Diencephalon (tissue), 1 donor: ENCODE measurements around the gene TCP10L. TPM values are rescaled to one million over a fixed set of nuclear protein-coding genes. Genes with fewer than 3 reads are reported as not detected.

Experiments used
- small RNA-seq: library from RNA; depleted of rRNA; stranded (forward); fragments of <200 nt; gene quantifications from one replicate; pipeline ENCODE3, GENCODE V24; 2014
- total RNA-seq: library from RNA; depleted of rRNA; stranded (reverse); fragments of >200 nt; gene quantifications from one replicate; pipeline ENCODE4 v1.2.3, GENCODE V29; 2014

Gene TCP10L, protein sequence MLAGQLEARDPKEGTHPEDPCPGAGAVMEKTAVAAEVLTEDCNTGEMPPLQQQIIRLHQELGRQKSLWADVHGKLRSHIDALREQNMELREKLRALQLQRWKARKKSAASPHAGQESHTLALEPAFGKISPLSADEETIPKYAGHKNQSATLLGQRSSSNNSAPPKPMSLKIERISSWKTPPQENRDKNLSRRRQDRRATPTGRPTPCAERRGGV
- total RNA-seq: 2.8 TPM

DNA sequence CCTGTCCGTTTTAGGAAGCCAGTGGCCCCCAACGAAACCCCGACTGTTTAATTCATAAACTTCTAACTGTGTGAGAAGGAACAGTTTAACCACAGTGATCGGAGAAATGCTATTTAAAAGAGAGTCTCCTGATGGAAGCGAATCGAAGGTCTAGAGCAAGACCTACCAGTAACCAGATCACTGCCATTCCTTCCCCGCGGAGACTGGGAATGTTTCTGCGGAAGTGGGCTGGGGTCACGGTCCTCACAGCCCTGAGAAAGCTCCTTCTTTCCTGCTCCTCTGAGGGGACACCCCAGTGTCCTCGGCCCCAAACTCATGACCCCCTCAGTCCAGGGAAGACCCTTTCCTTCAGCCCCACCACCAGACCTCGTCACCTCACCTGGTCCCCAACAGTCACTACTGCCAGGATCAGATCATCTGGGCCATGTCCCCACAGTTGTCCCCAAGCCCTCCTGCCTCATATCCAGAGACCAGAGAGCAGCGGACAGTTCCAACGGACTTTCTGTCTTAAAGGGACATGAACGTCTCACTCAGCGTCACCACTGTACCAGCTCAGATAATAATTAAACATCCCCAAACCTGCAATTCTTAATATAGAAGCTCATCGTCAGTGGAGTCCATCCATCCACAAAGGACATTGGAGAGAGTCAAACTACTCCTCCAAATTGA lies at the start of gene TCP10L:
Gene TCP10L (minus strand): TSS at position 482 of the 669 bp plus-strand sequence. CDS start 1,219 bp downstream, outside the sequence.

DNA sequence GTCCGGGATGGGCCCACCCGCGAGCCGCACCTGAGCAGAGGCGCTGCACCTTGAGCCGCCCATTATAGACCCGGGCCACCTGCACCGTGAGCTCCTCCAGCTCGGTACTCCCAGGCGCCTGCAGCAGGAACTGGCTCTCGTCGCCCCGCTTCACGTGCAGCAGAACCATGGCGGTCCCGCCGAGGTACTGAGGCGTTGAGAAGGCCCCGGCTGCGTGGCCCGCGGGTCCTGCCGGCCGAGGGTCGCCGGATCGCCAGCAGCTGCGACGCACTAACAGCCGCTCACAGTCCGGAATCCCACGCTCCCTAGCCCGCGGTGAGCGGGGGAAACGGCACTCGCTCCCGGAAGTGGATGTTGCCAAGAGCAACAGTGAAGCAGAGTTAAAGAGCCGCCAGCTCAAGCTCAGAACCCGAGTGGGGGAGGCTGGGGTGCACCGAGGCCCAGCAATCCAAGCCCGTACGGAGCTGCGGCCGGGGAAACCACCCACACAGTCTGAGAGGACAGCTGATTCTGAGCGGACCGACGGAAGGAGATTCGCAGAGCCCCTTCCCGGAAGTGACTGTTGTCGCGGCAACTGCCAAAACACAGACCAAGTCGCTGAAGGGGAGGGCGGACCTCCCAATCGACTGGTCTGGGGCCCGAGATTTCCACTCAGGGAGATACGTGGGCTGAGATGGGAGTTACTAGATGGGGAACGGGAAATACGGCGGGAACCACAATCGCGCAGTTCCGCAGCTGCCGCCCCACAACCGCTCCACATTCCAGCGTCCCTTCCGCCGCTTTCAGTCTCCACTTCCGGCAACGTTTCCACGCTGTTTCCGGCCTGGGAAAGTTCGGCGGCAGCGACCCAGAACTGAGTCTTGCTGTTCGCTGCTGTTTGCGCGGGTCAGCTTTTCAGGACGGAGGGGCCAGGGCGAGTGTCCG lies 27.0 kb upstream of the TCP10L start, which contains the start of gene CFAP298:
Gene CFAP298 (minus strand): TSS at position 303 of the 924 bp plus-strand sequence. CDS start 134 bp downstream, at position 169.

Small RNAs within 50 kb of the gene (small RNA-seq; reads per million reads assigned to genes)
- gene RF00438 (not detected), gene RNA5SP490 (not detected)

Other genes with a start within 250 kb of the TCP10L start
- gene URB1, start 192.5 kb downstream of the TCP10L start, total RNA-seq: 16.6 TPM
- 2.1 TPM for gene EVA1C, start 172.8 kb downstream of the TCP10L start, total RNA-seq
- gene CFAP298, start 26.9 kb upstream of the TCP10L start, total RNA-seq: 20.1 TPM
- 33.4 TPM for gene SYNJ1, start 142.5 kb upstream of the TCP10L start, total RNA-seq
- gene PAXBP1, start 186.2 kb upstream of the TCP10L start, total RNA-seq: 61.4 TPM